Suppressor macrophage (primary cell): ENCODE measurements around the gene TMTC1.

Source experiments
- DNase-seq, 4 experiments: peaks; one replicate each; pipeline ENCODE4 v3.0.0-alpha.2; 2020 to 2022

TMTC1 gene

GRCh38 chr12:29739279-29739991 lies 44.3 kb downstream of the TMTC1 start:
- no peak for DNase-seq

GRCh38 chr12:29738365-29738764 lies 45.4 kb downstream of the TMTC1 start:
- DNase-seq = no peak

- no peak for DNase-seq
Observed at GRCh38 chr12:29737644-29738043, 46.1 kb downstream of the TMTC1 start.

GRCh38 chr12:29735604-29736003 lies 48.1 kb downstream of the TMTC1 start:
- no peak for DNase-seq

GRCh38 chr12:29734734-29735133 lies 49.0 kb downstream of the TMTC1 start:
- no peak for DNase-seq

GRCh38 chr12:29734305-29734704 lies 49.4 kb downstream of the TMTC1 start:
- DNase-seq = no peak

- DNase-seq = no peak
Observed at GRCh38 chr12:29733501-29733900, 50.2 kb downstream of the TMTC1 start.

- DNase-seq = peak in 3 of 4 experiments; percentile 16 to 33 (median 20)
Observed at GRCh38 chr12:29733060-29733459, 50.7 kb downstream of the TMTC1 start.

GRCh38 chr12:29732593-29732992 lies 51.1 kb downstream of the TMTC1 start:
- no peak for DNase-seq

- no peak for DNase-seq
Observed at GRCh38 chr12:29732191-29732590, 51.6 kb downstream of the TMTC1 start.

- no peak for DNase-seq
Observed at GRCh38 chr12:29731591-29731990, 52.2 kb downstream of the TMTC1 start.

- DNase-seq = no peak
Observed at GRCh38 chr12:29730481-29730880, 53.3 kb downstream of the TMTC1 start.

GRCh38 chr12:29728030-29728429 lies 55.7 kb downstream of the TMTC1 start:
- no peak for DNase-seq

- no peak for DNase-seq
Observed at GRCh38 chr12:29726741-29727348, 56.9 kb downstream of the TMTC1 start.

- no peak for DNase-seq
Observed at GRCh38 chr12:29726321-29726692, 57.4 kb downstream of the TMTC1 start.

- DNase-seq = no peak
Observed at GRCh38 chr12:29725587-29726320, 58.0 kb downstream of the TMTC1 start.

- DNase-seq = no peak
Observed at GRCh38 chr12:29722164-29722563, 61.6 kb downstream of the TMTC1 start.

- no peak for DNase-seq
Observed at GRCh38 chr12:29719381-29719780, 64.4 kb downstream of the TMTC1 start.

- DNase-seq = no peak
Observed at GRCh38 chr12:29717540-29718100, 66.1 kb downstream of the TMTC1 start.

GRCh38 chr12:29714966-29715365 lies 68.8 kb downstream of the TMTC1 start:
- no peak for DNase-seq

- no peak for DNase-seq
Observed at GRCh38 chr12:29713729-29714128, 70.0 kb downstream of the TMTC1 start.

GRCh38 chr12:29711381-29711780 lies 72.4 kb downstream of the TMTC1 start:
- no peak for DNase-seq

GRCh38 chr12:29710104-29710503 lies 73.6 kb downstream of the TMTC1 start:
- no peak for DNase-seq
